ENCODE data around the gene ITPR2.

DNA sequence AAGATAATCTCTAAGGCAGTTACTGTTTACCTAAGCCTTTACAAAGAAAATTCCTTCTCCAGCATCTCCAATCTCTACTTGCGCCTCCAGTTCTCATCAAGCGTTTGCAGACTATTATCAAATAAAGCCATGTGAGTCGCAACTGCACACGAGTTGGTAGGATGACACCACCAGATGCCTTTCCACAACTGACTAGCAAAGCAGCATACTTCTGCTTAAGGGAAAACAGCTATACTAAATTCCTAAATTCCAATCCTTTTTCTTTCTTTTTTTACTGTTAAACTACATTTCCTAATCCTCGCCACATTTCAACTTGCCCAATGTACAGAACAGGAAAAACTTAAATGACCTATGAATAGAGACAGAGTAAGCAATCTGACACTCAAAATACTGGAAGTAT, 166.7 kb downstream of the ITPR2 start:
- no peak for TF ChIP-seq BACH1 (IDR thresholded peaks at IDR 0.05; ENCODE audit: low read length)
- TF ChIP-seq, protein P1, sequence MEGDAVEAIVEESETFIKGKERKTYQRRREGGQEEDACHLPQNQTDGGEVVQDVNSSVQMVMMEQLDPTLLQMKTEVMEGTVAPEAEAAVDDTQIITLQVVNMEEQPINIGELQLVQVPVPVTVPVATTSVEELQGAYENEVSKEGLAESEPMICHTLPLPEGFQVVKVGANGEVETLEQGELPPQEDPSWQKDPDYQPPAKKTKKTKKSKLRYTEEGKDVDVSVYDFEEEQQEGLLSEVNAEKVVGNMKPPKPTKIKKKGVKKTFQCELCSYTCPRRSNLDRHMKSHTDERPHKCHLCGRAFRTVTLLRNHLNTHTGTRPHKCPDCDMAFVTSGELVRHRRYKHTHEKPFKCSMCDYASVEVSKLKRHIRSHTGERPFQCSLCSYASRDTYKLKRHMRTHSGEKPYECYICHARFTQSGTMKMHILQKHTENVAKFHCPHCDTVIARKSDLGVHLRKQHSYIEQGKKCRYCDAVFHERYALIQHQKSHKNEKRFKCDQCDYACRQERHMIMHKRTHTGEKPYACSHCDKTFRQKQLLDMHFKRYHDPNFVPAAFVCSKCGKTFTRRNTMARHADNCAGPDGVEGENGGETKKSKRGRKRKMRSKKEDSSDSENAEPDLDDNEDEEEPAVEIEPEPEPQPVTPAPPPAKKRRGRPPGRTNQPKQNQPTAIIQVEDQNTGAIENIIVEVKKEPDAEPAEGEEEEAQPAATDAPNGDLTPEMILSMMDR (IDR thresholded peaks at IDR 0.05; ENCODE audit: control extremely low read depth in 1 of 3, insufficient read depth in 1 of 3, low read depth in 1 of 3, low read length in 3 of 3), result no peak
- TF ChIP-seq CREB1 (IDR thresholded peaks at IDR 0.05), result no peak
- no peak for TF ChIP-seq POLR2A (IDR thresholded peaks at IDR 0.05; ENCODE audit: control extremely low read depth in 1 of 2, low read depth in 2 of 2, low read length in 2 of 2)
- TF ChIP-seq EZH2 (IDR thresholded peaks at IDR 0.05; ENCODE audit: low read depth, low read length, severe bottlenecking), result no peak
- no peak for TF ChIP-seq KDM1A (IDR thresholded peaks at IDR 0.05; ENCODE audit: borderline replicate concordance, low read length)
- no peak for TF ChIP-seq TEAD4 (IDR thresholded peaks at IDR 0.05; ENCODE audit: low read depth, low read length)
- TF ChIP-seq RNF2 (IDR thresholded peaks at IDR 0.05; ENCODE audit: borderline replicate concordance, low read depth, low read length, missing control alignments, poor library complexity, severe bottlenecking), result no peak
- no peak for TF ChIP-seq POLR2AphosphoS5 (IDR thresholded peaks at IDR 0.05; ENCODE audit: low read depth, low read length)
- no peak for TF ChIP-seq E2F6 (IDR thresholded peaks at IDR 0.05)
- TF ChIP-seq EP300 (IDR thresholded peaks at IDR 0.05; ENCODE audit: borderline replicate concordance in 1 of 2, low read depth in 2 of 2, low read length in 2 of 2), result no peak
